CD14-positive monocyte (primary cell): ENCODE measurements around the gene GIPR. TPM values are rescaled to one million over a fixed set of nuclear protein-coding genes. Genes with fewer than 3 reads are reported as not detected.
"Not testable (repeated sequence)": the region's sequence is repeated elsewhere in the genome, so short reads cannot be mapped to it uniquely, and the experiment has no call there.

Experiments
- DNase-seq, 3 donors: peaks; one replicate each; pipeline ENCODE4 v3.0.0-alpha.2; 2011 to 2022
- H2AFZ ChIP-seq: 2 replicates; pipeline ENCODE4 v1.6.0; 2012; ENCODE audit warnings: mild to moderate bottlenecking, low read depth, low read length, inconsistent platforms; ENCODE audit not compliant: insufficient read depth, poor library complexity, severe bottlenecking
- H3K27ac ChIP-seq, 2 donors: 1 replicate in 1 of 2; 2 replicates in 1 of 2; pipeline ENCODE4 v1.5.1; 2012 to 2013; ENCODE audit warnings: low read length in 2 of 2, control low read depth in 1 of 2, inconsistent platforms in 1 of 2, low read depth in 1 of 2, mild to moderate bottlenecking in 1 of 2
- H3K27me3 ChIP-seq, 2 donors: one replicate each; pipeline versions ENCODE4 v1.6.0 to v1.6.1; 2011 to 2013; ENCODE audit warnings: low read length in 2 of 2; ENCODE audit not compliant: control insufficient read depth in 2 of 2, insufficient read depth in 2 of 2
- H3K36me3 ChIP-seq, 2 donors: replicated peaks in 1 of 2; 1 replicate in 1 of 2; 2 replicates in 1 of 2; pipeline versions ENCODE4 v1.5.1 to v1.6.1; 2012 to 2013; ENCODE audit warnings: low read length in 2 of 2, control low read depth in 1 of 2, inconsistent platforms in 1 of 2, mild to moderate bottlenecking in 1 of 2; ENCODE audit not compliant: insufficient read depth in 2 of 2, control insufficient read depth in 1 of 2
- H3K4me1 ChIP-seq, 2 donors: 1 replicate in 1 of 2; 2 replicates in 1 of 2; pipeline versions ENCODE4 v1.5.1 to v1.6.1; 2012 to 2013; ENCODE audit warnings: low read length in 2 of 2, control low read depth in 1 of 2, inconsistent platforms in 1 of 2, mild to moderate bottlenecking in 1 of 2, moderate library complexity in 1 of 2; ENCODE audit not compliant: insufficient read depth in 2 of 2, control insufficient read depth in 1 of 2
- H3K4me2 ChIP-seq: replicated peaks from 2 replicates; pipeline ENCODE3; 2012; ENCODE audit warnings: low read length, moderate library complexity, mild to moderate bottlenecking; ENCODE audit not compliant: poor library complexity, severe bottlenecking; ENCODE audit errors: extremely low read depth
- H3K4me3 ChIP-seq, 3 experiments: fragments of 200-600 bp in 1 of 3; sonication (generic) in 1 of 3; replicated peaks in 1 of 3; 1 replicate in 2 of 3; 2 replicates in 1 of 3; pipeline ENCODE4 v1.5.1; 2011 to 2013; ENCODE audit warnings: low read length in 3 of 3, mild to moderate bottlenecking in 3 of 3, control low read depth in 2 of 3, low read depth in 2 of 3, inconsistent platforms in 1 of 3, moderate library complexity in 1 of 3
- H3K79me2 ChIP-seq: 2 replicates; pipeline ENCODE4 v1.6.0; 2012; ENCODE audit warnings: mild to moderate bottlenecking, control low read depth, inconsistent platforms, low read length, moderate library complexity; ENCODE audit not compliant: insufficient read depth
- H3K9ac ChIP-seq: 2 replicates; pipeline ENCODE4 v1.6.0; 2017; ENCODE audit warnings: low read length, mild to moderate bottlenecking; ENCODE audit not compliant: insufficient read depth, poor library complexity, severe bottlenecking
- H3K9me3 ChIP-seq, 2 donors: replicated peaks in 1 of 2; 1 replicate in 1 of 2; 2 replicates in 1 of 2; pipeline versions ENCODE4 v1.5.1 to v1.6.1; 2012 to 2013; ENCODE audit warnings: low read length in 2 of 2, control low read depth in 1 of 2; ENCODE audit not compliant: control insufficient read depth in 1 of 2, insufficient read depth in 1 of 2
- H4K20me1 ChIP-seq: 2 replicates; pipeline ENCODE4 v1.6.0; 2012; ENCODE audit warnings: mild to moderate bottlenecking, low read length, control low read depth, moderate library complexity; ENCODE audit not compliant: insufficient read depth
- H3K27ac Mint-ChIP-seq, 7 donors: one replicate each; pipeline ENCODE4 v1.8.0; 2020; ENCODE audit warnings: mild to moderate bottlenecking in 7 of 7, mixed read lengths in 7 of 7, moderate library complexity in 6 of 7, inconsistent platforms in 2 of 7
- H3K27me3 Mint-ChIP-seq, 3 donors: one replicate each; pipeline ENCODE4 v1.8.0; 2021 to 2022; ENCODE audit warnings: low read depth in 3 of 3, mild to moderate bottlenecking in 3 of 3, mixed read lengths in 3 of 3, moderate library complexity in 3 of 3, inconsistent platforms in 1 of 3
- H3K36me3 Mint-ChIP-seq, 2 donors: one replicate each; pipeline ENCODE4 v1.8.0; 2020; ENCODE audit warnings: mixed read lengths in 2 of 2, inconsistent platforms in 1 of 2, mild to moderate bottlenecking in 1 of 2
- H3K4me1 Mint-ChIP-seq: one replicate; pipeline ENCODE4 v1.8.0; 2020; ENCODE audit warnings: mild to moderate bottlenecking, mixed read lengths
- H3K4me3 Mint-ChIP-seq, 2 donors: one replicate each; pipeline ENCODE4 v1.8.0; 2020; ENCODE audit warnings: mild to moderate bottlenecking in 2 of 2, mixed read lengths in 2 of 2, moderate library complexity in 1 of 2
- H3K9me3 Mint-ChIP-seq, 7 donors: one replicate each; pipeline ENCODE4 v1.8.0; 2020 to 2022; ENCODE audit warnings: mixed read lengths in 7 of 7, mild to moderate bottlenecking in 6 of 7, moderate library complexity in 6 of 7, inconsistent platforms in 2 of 7
- WGBS: methylation state at CpG from one replicate; pipeline ENCODE4 v1.1.5; 2013; ENCODE audit warnings: missing lambda C conversion rate; ENCODE audit not compliant: insufficient coverage; 5-methylcytosine and 5-hydroxymethylcytosine counted together
- intact Hi-C, 2 donors: fragments of 100-400 bp; cut with micrococcal nuclease; formaldehyde crosslinking; loops; one replicate each; pipeline versions ENCODE4 v1.15.0 to v1.15.1; 2023
- polyA plus RNA-seq, 3 donors: library from polyadenylated mRNA; depleted of rRNA in 1 of 3; unstranded in 2 of 3; stranded (reverse) in 1 of 3; fragments of 300-500 nt in 2 of 3; fragments of >200 nt in 1 of 3; fragmentation: Illumina TruSeq in 2 of 3; gene quantifications; 1 replicate in 2 of 3; 2 replicates in 1 of 3; pipeline ENCODE4 v1.2.3, GENCODE V29; 2012 to 2021
- TF ChIP-seq, protein P1 (sequence below): fragments of 200-600 bp; IDR thresholded peaks from one replicate; pipeline ENCODE4 v1.8.0; 2022; ENCODE audit warnings: antibody characterized with exemption, mild to moderate bottlenecking

Gene GIPR
- polyA plus RNA-seq, 3 donors: not detected

DNA sequence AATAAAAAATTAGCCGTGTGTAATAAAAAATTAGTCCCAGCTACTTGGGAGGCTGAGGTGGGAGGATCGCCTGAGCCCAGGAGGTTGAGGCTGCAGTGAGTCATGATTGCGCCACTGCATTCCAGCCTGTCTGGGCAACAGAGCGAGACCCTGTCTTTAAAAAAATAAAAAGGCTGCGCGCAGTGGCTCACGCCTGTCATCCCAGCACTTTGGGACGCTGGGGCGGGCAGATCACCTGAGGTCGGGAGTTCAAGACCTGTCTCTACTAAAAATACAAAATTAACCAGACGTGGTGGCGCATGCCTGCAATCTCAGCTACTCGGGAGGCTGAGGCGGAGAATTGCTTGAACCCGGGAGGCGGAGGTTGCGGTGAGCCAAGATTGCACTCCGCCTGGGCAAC lies 60.7 kb downstream of the GIPR start:
- H3K27ac Mint-ChIP-seq, H3K27me3 Mint-ChIP-seq, H2AFZ ChIP-seq, H3K27me3 ChIP-seq, DNase-seq, H3K9ac ChIP-seq, H3K9me3 Mint-ChIP-seq, intact Hi-C loops, H3K4me2 ChIP-seq, H3K4me3 Mint-ChIP-seq, H3K4me3 ChIP-seq, H3K9me3 ChIP-seq, H3K27ac ChIP-seq, H3K36me3 ChIP-seq: not testable (repeated sequence)
- Histone ChIP-seq H3K4me1 (peaks cover 14 to 19% of the 10 kb centered on the region in 2 donors), H3K79me2 (peaks cover 71% of the 10 kb centered on the region), H4K20me1 (peaks cover 47% of the 10 kb centered on the region)
- 97% methylated on average over 15 of the region's 18 CpGs for WGBS
- Mint-ChIP-seq H3K4me1 (peaks cover 22% of the 10 kb centered on the region), H3K36me3 (peaks cover 6 to 19% of the 10 kb centered on the region in 2 donors)

DNA sequence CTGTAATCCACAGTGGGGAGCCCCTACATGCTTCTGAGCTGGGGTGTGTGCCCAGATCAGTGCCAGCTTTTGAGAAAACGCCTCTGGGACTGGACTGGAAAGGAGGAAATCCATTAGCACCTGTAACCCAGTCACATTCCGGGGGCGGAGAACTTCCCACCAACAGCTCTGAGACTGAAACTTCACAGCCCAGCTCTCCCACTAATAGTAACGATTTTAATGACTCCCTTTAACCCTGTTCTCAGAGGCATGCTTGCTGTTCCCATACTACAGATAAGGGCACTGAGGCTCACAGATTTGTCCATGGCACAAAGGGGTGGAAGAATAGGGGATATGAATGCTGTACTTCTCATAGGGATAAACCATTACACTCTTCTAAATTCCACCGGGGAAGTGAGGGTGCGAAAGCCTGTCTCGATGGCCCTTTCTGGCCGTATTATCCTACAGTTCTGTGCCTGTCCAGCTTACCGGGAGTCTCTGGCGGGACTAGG lies 61.8 kb downstream of the GIPR start:
- Histone ChIP-seq H3K9ac (peak overlapping the region; percentile 87), H3K9me3 (no peaks in the 10 kb centered on the region), H3K4me3 (peak overlapping the region; percentile 70 to 90 (median 72)), H4K20me1 (peaks cover 39% of the 10 kb centered on the region), H3K36me3 (no peaks in the 10 kb centered on the region), H3K79me2 (peaks cover 59% of the 10 kb centered on the region), H2AFZ (peak overlapping the region; percentile 75), H3K4me1 (peaks cover 14 to 19% of the 10 kb centered on the region in 2 donors), H3K27ac (peak overlapping the region in 1 of 2 donors; percentile 90), H3K27me3 (no peaks in the 10 kb centered on the region), H3K4me2 (peak overlapping the region; percentile 88)
- peak overlapping the region; percentile 84 to 97 for H3K4me3 Mint-ChIP-seq
- peaks cover 22% of the 10 kb centered on the region for H3K4me1 Mint-ChIP-seq
- no peaks in the 10 kb centered on the region for H3K27me3 Mint-ChIP-seq
- peaks cover 0 to 2% (median 0%) of the 10 kb centered on the region in 7 donors for H3K9me3 Mint-ChIP-seq
- no peak for DNase-seq
- intact Hi-C loops: loop anchor here (2.0 to 10.0 kb wide), 4 partner anchors 13 to 157 kb away; partner anchors contain the start of genes FOXA3 (in 1 of the 2), IRF2BP1 (in 1 of the 2), QPCTL (in 1 of the 2) and SYMPK (in 1 of the 2)
- WGBS: 8% methylated on average over 6 of the region's 10 CpGs
- TF ChIP-seq, protein P1, sequence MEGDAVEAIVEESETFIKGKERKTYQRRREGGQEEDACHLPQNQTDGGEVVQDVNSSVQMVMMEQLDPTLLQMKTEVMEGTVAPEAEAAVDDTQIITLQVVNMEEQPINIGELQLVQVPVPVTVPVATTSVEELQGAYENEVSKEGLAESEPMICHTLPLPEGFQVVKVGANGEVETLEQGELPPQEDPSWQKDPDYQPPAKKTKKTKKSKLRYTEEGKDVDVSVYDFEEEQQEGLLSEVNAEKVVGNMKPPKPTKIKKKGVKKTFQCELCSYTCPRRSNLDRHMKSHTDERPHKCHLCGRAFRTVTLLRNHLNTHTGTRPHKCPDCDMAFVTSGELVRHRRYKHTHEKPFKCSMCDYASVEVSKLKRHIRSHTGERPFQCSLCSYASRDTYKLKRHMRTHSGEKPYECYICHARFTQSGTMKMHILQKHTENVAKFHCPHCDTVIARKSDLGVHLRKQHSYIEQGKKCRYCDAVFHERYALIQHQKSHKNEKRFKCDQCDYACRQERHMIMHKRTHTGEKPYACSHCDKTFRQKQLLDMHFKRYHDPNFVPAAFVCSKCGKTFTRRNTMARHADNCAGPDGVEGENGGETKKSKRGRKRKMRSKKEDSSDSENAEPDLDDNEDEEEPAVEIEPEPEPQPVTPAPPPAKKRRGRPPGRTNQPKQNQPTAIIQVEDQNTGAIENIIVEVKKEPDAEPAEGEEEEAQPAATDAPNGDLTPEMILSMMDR: no peak
- peak overlapping the region; percentile 87 to 97 (median 93) for H3K27ac Mint-ChIP-seq
- H3K36me3 Mint-ChIP-seq: peaks cover 2 to 19% of the 10 kb centered on the region in 2 donors
